H1 (cell line): ENCODE measurements around the gene KCNK15.

Experiments used
- CHD2 ChIP-seq: IDR thresholded peaks from 2 replicates; pipeline ENCODE4 v1.6.1; 2012; ENCODE audit warnings: low read length, improper control_type of control experiment
- JUND ChIP-seq: IDR thresholded peaks from 2 replicates; pipeline ENCODE4 v1.6.1; 2011; ENCODE audit warnings: mild to moderate bottlenecking, improper control_type of control experiment, low read length
- POLR2A ChIP-seq, 2 experiments: IDR thresholded peaks; 1 replicate in 1 of 2; 2 replicates in 1 of 2; pipeline ENCODE4 v1.6.1; 2011; ENCODE audit warnings: low read depth in 2 of 2, low read length in 2 of 2, mild to moderate bottlenecking in 2 of 2; ENCODE audit errors: control extremely low read depth in 1 of 2
- POLR2AphosphoS5 ChIP-seq: IDR thresholded peaks from 2 replicates; pipeline ENCODE4 v1.6.1; 2011; ENCODE audit warnings: low read depth, low read length
- POU5F1 ChIP-seq: IDR thresholded peaks from 2 replicates; pipeline ENCODE4 v1.6.1; 2011; ENCODE audit warnings: low read depth, mild to moderate bottlenecking, low read length, moderate library complexity
- SP1 ChIP-seq: IDR thresholded peaks from 2 replicates; pipeline ENCODE4 v1.6.1; 2011; ENCODE audit warnings: low read depth, low read length
- TAF1 ChIP-seq: IDR thresholded peaks from 2 replicates; pipeline ENCODE4 v1.6.1; 2011; ENCODE audit warnings: mild to moderate bottlenecking, low read depth, low read length
- TCF12 ChIP-seq: IDR thresholded peaks from 2 replicates; pipeline ENCODE4 v1.6.1; 2011; ENCODE audit warnings: low read depth, mild to moderate bottlenecking, low read length
- USF2 ChIP-seq: IDR thresholded peaks from 2 replicates; pipeline ENCODE4 v1.6.1; 2011; ENCODE audit warnings: low read length, improper control_type of control experiment
- YY1 ChIP-seq: IDR thresholded peaks from 2 replicates; pipeline ENCODE4 v1.6.1; 2011; ENCODE audit warnings: low read depth, mild to moderate bottlenecking, low read length
- ZNF274 ChIP-seq: IDR thresholded peaks from 2 replicates; pipeline ENCODE4 v1.7.0; 2012; ENCODE audit warnings: low read length, borderline replicate concordance; ENCODE audit errors: extremely low read depth
- TF ChIP-seq, protein P1 (sequence below), 3 experiments: IDR thresholded peaks; 1 replicate in 2 of 3; 2 replicates in 1 of 3; pipeline versions ENCODE4 v1.5.1 to v1.6.1; 2011; ENCODE audit warnings: low read length in 3 of 3, mild to moderate bottlenecking in 3 of 3, inconsistent platforms in 2 of 3, low read depth in 1 of 3, moderate library complexity in 1 of 3; ENCODE audit not compliant: insufficient read depth in 1 of 3; ENCODE audit errors: control extremely low read depth in 1 of 3

DNA sequence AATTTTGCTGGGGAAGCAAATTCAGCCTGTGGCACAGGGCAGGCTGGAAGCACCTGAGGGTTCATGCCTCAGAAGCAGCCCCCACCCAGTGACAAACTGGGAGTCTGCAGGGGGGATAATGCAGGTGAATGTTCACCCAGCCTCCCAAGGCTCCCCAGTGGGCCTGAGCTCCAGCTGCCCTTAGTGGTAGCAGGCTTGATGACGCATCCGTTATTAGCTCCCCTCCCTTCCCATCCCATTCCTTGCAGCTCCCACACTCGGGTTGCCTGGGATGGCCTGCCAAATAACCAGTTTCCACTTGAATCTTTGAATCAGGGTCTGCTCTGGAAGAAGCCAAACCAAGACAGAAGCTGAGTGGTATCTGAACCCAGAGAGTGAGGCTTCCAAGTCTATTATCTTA, 15.8 kb downstream of the KCNK15 start:
- TF ChIP-seq, protein P1, sequence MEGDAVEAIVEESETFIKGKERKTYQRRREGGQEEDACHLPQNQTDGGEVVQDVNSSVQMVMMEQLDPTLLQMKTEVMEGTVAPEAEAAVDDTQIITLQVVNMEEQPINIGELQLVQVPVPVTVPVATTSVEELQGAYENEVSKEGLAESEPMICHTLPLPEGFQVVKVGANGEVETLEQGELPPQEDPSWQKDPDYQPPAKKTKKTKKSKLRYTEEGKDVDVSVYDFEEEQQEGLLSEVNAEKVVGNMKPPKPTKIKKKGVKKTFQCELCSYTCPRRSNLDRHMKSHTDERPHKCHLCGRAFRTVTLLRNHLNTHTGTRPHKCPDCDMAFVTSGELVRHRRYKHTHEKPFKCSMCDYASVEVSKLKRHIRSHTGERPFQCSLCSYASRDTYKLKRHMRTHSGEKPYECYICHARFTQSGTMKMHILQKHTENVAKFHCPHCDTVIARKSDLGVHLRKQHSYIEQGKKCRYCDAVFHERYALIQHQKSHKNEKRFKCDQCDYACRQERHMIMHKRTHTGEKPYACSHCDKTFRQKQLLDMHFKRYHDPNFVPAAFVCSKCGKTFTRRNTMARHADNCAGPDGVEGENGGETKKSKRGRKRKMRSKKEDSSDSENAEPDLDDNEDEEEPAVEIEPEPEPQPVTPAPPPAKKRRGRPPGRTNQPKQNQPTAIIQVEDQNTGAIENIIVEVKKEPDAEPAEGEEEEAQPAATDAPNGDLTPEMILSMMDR (IDR thresholded peaks at IDR 0.05; ENCODE audit: control extremely low read depth in 1 of 3, insufficient read depth in 1 of 3, low read depth in 1 of 3, low read length in 3 of 3), result no peak
- TF ChIP-seq POU5F1 (no peak), POLR2AphosphoS5 (no peak), ZNF274 (no peak), YY1 (no peak), USF2 (no peak), TAF1 (no peak), CHD2 (no peak), JUND (no peak), SP1 (no peak), POLR2A (IDR thresholded peaks at IDR 0.05; ENCODE audit: control extremely low read depth in 1 of 2, low read depth in 2 of 2, low read length in 2 of 2) (no peak), TCF12 (no peak)
